ENCODE measurements around the gene SBK1.
A peak's percentile ranks its signal among the peaks of the same experiment; 100 is the strongest.
"Not testable (repeated sequence)": the region's sequence is repeated elsewhere in the genome, so short reads cannot be mapped to it uniquely, and the experiment has no call there.

Gene SBK1

DNA sequence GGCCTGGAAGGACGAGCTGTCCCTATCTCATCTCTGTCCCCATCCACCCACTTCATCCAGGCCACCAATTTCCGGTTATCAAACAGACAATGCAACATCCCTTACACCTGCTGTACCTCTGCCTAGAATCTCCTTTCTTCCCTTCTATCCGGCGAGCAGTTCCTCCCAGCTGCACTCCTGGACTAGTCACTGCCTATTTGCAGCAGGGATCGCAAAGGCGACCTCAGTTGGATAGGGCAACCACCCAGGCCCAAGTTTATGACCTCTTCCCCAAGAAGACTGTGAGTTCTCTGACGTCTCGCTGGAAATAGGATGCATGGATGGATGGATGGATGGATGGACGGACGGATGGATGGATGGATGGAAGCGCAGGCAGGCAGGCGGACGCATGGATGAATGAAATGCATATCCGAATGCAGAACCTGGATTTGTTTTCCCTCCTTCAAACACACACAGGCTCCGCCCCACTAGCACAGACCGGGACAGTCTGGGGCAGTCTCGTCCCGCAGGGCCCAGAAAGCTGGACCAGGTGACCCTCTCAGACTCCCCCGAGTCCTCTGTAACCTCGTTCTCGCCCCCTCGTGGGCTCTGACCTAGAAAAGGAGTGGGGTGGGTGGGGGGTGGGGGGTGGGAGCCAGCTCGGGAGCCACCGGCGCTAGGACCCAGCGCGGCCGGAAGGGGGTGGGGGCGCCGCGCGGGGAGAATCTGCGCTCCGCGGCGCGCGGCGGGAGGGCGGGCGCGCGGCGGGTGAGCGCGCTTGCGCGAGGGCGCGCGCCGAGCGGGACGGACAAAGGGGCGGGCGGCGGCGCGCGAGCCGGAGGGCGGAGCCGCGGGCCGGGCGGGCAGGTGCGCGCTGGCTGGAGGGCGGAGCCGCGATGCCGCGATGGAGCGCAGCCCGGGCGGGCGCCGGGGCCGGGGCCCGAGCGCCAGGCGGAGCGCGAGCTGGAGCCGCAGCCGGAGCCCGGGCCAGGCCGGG lies at the start of gene SBK1:
SBK1 (plus strand) TSS at position 875 of the 976 bp plus-strand sequence. CDS start 24,867 bp downstream, outside the sequence.
- peak within 1 kb of the TSS; percentile 51 for H3K4me3 ChIP-seq (ENCODE audit: low read depth, low read length)
- DNase-seq (ENCODE audit: low read depth), result no peak

DNA sequence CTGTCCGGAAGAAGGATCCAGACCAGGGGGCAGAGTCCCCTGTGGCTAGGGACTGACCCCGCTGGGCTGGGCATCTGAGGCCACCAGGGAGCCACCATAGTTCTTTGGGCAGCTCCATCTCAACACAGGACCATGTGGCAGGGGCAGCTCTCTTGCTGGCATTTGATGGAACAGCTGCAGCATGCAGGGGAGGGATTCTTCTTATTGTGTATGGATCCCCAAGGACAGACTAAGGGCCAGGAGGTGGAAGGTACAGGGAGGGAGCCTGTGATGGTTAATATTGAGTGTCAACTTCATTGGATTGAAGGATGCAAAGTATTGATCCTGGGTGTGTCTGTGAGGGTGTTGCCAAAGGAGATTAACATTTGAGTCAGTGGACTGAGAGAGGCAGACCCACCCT lies 42.8 kb upstream of the SBK1 start:
- DNase-seq (ENCODE audit: low read depth); H3K4me3 ChIP-seq (ENCODE audit: low read depth, low read length): not testable (repeated sequence)

DNA sequence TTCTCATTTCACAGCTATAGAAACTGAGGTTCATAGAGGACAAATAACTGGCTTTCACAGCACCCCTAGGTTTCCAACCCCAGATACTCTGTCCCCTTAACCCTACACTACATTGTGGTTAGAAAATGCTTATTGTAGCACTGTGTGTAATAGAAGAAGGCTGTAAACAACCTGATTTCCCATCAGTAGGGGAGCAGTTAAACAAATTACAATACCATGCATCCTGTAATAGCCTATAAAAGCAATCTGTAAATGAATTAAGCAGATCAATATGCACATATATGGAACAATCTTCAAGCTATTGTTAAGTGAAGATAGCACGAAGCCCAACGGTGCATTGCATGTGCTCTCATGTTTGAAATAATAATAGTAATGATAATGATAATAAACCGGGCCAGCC lies 41.3 kb upstream of the SBK1 start:
- no peak overlapping the region for H3K4me3 ChIP-seq (ENCODE audit: low read depth, low read length)
- DNase-seq (ENCODE audit: low read depth), result no peak

DNA sequence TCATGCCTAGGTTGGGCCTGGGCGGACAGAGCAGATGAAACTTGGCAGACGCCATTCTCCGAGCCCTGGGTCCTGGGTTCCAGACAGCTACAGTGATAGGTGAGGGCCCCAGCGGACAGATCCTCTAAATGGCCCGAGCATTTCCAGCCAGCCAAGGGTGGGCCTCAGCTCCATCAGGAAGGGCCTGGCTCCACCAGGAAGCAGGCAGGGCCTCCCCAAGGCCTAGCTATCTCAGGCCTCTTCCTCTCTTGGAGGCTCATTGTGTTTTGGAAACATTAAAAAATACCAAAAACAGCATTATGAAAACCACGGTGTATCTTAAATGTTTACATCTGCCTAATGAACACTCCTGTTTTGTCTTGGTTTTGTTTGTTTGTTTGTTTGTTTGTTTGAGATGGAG lies 38.2 kb upstream of the SBK1 start:
- no peak overlapping the region for H3K4me3 ChIP-seq (ENCODE audit: low read depth, low read length)
- no peak for DNase-seq (ENCODE audit: low read depth)

DNA sequence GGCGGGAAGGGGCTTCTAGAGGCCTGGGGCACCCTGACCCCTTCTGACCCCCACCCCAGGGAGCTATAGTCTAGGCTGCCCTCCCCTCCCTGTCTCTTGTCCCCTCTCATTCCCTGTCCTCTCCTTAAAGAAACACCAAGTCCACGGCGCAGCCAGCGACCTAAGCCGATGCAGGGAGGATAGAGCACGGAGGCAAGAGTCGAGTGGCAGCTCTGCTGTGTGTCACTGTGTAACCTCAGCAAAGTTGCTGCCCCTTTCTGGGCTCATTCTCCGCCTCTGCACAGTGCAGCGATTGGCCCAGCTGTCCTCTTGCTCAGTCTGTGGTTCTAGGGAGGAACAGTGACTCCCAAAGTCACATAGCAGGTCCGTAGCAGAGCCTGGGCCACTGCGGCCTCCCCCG lies 36.5 kb upstream of the SBK1 start:
- no peak overlapping the region for H3K4me3 ChIP-seq (ENCODE audit: low read depth, low read length)
- no peak for DNase-seq (ENCODE audit: low read depth)

DNA sequence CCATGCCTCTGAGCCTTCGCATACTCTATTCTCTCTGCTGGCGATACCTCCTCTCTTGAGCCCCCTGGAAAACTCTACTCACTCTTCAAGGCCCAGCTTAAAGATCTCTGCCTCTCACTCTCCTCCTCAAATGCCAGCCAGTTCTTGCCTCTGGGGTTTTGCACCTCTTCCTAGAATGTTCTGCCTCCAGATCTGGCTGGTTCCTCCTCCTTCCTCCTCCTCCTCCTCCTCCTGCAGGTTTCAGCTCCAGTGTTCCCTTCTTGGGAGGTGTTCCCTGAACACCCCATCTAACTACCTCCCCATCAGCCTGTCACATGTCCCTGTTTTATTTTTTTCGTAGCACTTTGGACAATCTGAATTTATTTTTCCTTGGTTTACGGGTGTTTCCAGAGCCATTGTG lies 35.1 kb upstream of the SBK1 start:
- H3K4me3 ChIP-seq (ENCODE audit: low read depth, low read length), result no peak overlapping the region
- DNase-seq (ENCODE audit: low read depth), result no peak

DNA sequence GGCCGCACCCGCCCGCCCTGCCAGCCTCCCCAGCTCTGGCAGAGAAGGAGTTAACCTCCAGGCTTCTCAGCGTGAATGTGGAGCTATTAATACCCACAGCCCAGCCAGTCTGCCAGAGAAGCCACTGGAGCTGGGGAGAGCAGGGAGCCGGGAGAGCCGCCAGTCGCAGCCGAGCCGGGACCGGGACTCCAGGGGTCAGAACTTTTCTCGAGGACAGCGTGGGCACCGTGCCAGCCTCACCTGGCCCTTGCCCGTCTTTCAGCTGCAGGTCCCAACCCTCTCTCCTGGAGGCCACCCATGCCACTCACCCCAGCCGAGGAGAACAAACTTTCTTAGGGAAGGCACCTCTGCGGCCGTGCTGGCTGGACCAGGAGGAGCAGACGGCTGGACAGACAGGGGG lies 33.8 kb upstream of the SBK1 start:
- DNase-seq (ENCODE audit: low read depth), result no peak

DNA sequence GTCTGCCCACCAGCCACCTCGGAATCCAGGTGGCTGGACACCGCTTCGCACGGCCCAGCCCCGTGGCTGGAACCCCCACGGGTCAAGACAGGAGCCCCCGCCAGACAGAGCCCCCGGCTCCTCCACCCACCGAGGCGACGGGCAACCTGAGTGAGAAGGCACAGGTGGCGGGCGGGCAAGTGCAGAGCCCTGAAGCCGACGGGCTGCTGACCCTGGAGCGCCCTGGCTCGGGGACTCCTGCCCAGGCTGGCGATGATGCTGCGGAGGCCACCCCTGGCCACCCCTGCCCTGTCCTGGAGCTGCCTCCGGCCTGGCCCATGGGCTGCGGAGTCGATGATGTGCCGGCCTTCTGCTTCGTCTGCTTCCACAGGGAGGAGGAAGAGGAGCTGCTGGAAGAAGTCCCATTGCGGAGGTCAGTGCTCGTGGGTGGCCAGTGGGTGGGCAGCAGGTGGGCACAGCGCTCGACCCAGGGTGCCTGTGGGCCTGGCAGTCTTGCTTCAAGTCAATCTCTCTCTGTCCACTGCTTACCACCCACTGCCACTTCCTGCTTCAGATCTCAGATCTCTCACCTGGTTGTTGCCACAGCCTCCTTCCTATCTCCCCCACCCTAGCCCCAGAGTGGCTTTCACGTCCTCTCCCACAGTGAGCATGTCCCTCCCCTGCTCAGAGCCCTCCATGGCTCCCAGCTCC lies 33.1 kb upstream of the SBK1 start:
- DNase-seq (ENCODE audit: low read depth), result no peak
- no peak overlapping the region for H3K4me3 ChIP-seq (ENCODE audit: low read depth, low read length)

More for the DNA sequence above, 33.8 kb upstream of the SBK1 start:
- no peak overlapping the region for H3K4me3 ChIP-seq (ENCODE audit: low read depth, low read length)

DNA sequence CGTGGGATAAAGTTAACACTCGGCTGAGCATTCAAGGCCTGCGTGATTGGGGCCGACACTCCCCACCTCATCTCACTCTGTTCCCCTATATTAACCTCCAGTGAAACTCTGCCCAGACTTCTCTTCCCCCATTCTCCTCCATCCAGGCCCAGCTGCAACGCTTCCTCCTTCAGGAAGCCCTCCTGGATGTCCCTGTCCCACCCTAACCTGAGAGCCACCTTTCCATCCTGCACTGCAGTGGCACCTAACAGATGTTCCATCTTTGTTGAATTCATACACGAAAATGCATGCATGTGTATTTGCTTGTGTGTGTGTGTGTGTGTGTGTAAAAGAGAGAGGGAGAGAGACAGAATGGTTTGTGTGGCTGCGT lies 32.6 kb upstream of the SBK1 start:
- DNase-seq (ENCODE audit: low read depth), result no peak
- H3K4me3 ChIP-seq (ENCODE audit: low read depth, low read length), result no peak overlapping the region

DNA sequence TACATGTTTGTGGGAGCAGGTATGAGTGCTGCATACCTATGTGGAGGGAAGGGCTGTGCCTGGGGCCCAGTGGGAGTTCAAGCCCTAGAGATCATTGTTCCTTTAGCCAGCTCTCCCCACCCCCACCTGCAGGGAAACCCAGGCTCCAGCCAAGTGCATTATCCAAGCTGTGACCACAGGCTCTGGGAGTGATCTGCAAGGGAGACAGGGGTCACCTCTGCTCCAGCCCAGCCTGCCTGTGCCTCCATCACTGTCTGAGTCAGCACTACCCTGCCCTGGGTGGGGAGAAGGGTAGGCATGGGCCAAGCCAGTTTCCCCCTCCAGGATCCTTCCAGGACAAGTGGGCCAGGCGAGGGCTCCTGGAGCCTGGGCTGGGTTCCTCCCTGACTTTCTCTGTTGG lies 32.1 kb upstream of the SBK1 start:
- DNase-seq (ENCODE audit: low read depth), result no peak
- H3K4me3 ChIP-seq (ENCODE audit: low read depth, low read length), result no peak overlapping the region

DNA sequence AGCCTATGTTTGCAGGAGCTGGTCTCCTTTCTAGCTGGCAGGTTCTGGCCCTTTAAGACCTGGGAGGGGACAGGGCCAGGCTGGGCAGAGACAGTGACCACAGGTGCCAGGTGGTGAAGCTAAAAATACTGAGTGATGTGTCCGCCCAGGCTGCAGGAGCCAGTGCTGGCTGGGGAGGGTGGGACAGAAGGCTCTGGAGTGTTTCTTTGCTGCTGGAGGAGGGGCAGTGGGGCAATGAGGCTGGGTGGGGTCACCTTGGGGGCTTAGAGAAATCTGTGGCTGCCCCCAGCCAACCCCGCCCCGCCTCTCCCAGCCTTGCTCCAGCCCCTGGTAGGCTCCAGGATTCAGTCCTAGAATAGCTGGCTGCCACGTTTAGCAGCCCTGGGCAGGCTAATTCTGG lies 30.4 kb upstream of the SBK1 start:
- no peak overlapping the region for H3K4me3 ChIP-seq (ENCODE audit: low read depth, low read length)
- no peak for DNase-seq (ENCODE audit: low read depth)

DNA sequence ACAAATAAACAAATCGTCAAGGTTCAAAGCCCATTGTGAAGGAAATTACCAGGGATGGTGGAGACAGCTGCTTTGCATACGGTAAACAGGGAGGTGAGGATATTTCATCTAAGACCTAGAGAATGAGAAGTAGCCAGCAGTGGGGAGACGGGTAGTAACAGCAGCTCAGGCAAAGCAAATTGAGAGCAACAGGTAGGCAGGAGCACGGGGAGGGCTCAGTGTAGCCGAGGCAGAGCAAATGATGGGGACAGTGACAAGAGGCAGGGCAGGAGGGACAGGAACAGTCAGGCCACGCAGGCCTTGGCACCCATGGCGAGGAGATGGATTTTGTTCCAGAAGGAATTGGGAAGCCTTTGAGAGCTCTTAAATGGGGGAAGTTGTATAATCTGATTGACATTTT lies 29.0 kb upstream of the SBK1 start:
- H3K4me3 ChIP-seq (ENCODE audit: low read depth, low read length), result no peak overlapping the region
- no peak for DNase-seq (ENCODE audit: low read depth)

DNA sequence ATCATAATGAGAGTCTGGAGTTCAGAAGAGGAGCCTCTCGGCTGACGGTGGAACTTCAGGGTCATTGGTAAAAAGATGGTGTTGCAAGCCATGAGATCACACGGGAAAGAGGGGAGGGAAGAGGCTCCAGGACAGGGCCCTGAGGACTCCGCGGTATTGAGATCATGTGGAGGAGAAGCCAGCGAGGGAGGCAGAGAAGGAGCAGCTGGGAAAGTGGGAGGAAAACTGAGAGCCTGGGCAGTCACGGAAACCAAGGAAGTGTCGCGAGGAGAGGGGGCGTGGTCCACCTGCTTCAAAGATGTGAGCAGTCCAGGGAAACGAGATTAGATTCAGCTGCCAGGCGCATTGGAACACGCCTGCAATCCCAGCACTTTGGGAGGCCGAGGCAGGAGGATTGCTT lies 27.7 kb upstream of the SBK1 start:
- no peak overlapping the region for H3K4me3 ChIP-seq (ENCODE audit: low read depth, low read length)

DNA sequence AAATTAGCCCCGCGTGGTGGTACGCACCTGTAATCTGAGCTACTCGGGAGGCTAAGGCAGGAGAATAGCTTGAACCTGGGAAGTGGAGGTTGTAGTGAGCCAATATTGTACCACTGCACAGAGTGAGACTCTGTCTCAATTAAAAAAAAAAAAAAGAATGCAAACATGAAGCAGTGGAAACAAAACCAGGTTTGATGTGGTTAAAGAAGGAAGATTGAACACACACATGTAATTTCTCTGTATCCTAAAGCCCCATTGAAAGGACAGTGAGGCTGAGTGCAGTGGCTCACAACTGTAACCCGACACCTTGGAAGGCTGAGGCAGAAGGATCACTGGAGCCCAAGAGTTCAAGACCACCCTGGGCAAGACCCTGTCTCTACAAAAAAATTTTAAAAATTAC lies 26.5 kb upstream of the SBK1 start:
- H3K4me3 ChIP-seq (ENCODE audit: low read depth, low read length), result no peak overlapping the region
- DNase-seq (ENCODE audit: low read depth), result no peak

More for the DNA sequence above, 27.7 kb upstream of the SBK1 start:
- no peak for DNase-seq (ENCODE audit: low read depth)

DNA sequence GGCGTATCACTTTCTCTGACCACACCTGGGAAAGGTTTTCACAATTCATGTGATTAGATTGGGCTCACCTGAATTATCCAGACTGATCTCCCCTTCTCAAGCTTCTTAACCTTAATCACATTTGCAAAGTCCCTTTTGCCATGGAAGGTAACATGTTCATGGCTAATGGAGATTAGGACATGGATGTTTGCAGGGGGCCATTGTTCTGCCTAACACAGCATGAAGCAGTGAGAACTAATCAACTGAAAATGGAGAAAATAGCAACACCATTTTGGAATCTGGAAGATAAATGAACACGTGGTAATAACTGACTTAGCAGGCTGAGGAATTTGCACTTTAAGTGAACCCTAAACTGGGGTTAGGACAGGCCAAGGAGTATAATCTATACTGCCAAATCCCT lies 25.0 kb upstream of the SBK1 start:
- DNase-seq (ENCODE audit: low read depth), result no peak
- H3K4me3 ChIP-seq (ENCODE audit: low read depth, low read length), result no peak overlapping the region

DNA sequence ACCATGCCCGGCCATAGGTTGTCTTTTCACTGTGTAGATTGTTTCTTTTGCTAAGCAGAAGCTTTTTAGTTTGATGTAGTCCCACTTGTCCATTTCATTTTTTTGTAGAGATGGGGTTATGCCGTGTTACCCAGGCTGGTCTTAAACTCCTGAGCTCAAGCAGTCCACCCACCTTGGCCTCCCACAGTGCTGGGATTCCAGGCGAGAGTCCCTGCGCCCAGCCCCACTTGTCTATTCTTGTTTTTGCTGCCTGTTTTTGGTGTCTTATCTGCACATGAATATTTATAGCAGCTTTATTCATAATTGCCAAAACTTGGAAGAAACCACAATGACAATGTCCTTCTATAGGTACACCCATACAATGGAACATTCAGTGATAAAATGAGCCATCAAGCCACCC lies 18.8 kb upstream of the SBK1 start:
- no peak for DNase-seq (ENCODE audit: low read depth)
- no peak overlapping the region for H3K4me3 ChIP-seq (ENCODE audit: low read depth, low read length)

DNA sequence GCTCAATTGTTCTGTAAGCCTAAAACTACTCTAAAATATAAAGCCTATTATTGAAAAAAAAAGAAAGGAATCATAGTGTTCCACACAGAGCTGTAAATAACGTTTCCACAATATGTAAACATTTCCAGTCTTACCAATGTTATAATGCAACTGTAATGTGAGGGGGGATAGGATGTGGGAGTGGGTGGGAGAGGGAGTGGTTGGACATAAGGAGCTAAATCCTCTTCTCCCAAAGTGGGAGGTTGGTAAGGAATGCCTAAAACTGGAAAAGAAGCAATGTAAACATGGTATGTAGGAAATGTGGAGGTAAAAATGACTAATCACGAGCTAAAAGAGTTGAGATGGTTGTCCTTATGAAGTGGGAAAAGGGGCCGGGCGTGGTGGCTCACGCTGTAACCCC lies 17.6 kb upstream of the SBK1 start:
- H3K4me3 ChIP-seq (ENCODE audit: low read depth, low read length), result no peak overlapping the region
- no peak for DNase-seq (ENCODE audit: low read depth)

DNA sequence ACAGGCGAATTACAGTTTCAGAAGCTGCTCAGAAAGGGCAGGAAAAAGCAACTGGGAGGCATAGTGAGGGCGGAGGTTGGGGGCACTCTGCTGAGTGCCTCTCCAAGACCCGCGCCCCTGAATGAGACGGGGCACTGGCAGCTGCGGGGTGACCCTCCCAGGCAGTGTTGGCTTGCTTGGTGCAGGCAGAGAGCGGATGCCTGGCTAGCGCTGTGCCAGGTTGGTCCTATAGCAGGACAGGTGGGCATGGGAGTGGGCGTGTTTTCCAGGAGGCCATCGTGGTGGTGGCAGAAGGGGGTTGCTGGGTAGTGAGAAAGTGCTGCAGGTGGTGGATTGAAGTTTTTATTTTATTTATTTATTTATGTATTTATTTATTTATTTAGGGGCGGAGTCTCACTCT lies 16.0 kb upstream of the SBK1 start:
- DNase-seq (ENCODE audit: low read depth), result no peak
- no peak overlapping the region for H3K4me3 ChIP-seq (ENCODE audit: low read depth, low read length)

DNA sequence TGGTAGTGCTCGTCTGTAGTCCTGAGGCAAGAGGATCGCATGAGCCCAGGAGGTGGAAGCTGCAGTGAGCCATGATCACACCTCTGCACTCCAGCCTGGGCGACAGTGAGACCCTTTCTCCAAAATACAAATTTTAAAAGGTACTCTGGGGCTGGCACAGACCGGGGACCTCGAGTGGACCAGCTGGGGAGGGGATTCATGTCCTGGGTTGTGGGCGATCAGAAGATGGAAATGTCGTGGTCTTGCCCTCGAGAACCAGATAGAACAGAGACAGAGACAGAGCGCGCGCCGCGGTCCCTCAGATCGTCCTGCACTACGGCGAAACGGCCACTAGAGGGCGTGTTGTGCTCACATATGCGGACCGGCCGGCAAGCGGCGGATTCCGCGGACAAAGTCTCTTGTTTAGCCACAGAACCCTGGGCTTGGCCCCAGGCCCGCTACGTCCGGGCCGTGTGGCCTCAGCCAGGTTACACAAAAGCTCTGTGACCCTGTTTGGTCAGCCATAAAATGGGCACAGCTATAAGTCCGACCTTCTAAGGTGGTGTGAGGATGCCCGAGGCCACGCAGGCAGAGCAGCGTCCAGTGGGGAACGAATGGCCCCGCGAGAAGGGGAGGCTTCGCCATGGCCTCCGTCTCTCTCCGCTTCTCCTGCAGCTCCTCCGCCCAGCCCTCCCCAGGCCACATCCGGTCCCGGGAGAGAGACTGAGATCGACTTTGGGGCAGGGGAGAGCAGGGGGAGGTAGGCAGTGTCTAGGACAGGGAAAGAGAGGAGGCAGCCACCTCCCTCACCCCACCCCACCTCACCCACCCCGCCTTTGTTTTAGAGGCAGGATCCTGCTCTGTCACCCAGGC lies 14.6 kb upstream of the SBK1 start:
- DNase-seq (ENCODE audit: low read depth), result peak; percentile 11
- peak overlapping the region; percentile 50 for H3K4me3 ChIP-seq (ENCODE audit: low read depth, low read length)

DNA sequence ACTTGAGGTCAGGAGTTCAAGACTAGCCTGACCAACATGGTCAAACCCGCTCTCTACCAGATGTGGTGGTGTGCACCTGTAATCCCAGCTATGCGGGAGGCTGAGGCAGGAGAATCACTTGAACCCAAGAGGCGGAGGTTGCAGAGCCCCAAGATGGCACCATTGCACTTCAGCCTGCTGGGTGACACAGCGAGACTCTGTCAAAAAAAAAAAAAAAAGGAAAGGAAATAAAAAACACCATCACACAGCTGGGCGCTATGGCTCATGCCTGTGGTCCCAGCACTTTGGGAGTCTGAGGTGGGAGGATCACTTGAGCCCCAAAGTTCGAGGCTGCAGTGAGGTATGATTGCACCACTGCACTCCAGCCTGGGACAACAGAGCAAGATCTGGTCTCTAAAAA lies 13.3 kb upstream of the SBK1 start:
- no peak for DNase-seq (ENCODE audit: low read depth)

More for the DNA sequence above, 13.3 kb upstream of the SBK1 start:
- H3K4me3 ChIP-seq (ENCODE audit: low read depth, low read length), result no peak overlapping the region
